CD14-positive monocyte (primary cell): ENCODE data around the gene C18orf54. TPM values are rescaled to one million over a fixed set of nuclear protein-coding genes. Genes with fewer than 3 reads are reported as not detected.
"Not testable (repeated sequence)": the region's sequence is repeated elsewhere in the genome, so short reads cannot be mapped to it uniquely, and the experiment has no call there.

Experiments used
- DNase-seq, 3 donors: peaks; one replicate each; pipeline ENCODE4 v3.0.0-alpha.2; 2011 to 2022
- H2AFZ ChIP-seq: 2 replicates; pipeline ENCODE4 v1.6.0; 2012; ENCODE audit warnings: mild to moderate bottlenecking, low read depth, low read length, inconsistent platforms; ENCODE audit not compliant: insufficient read depth, poor library complexity, severe bottlenecking
- H3K27ac ChIP-seq, 2 donors: 1 replicate in 1 of 2; 2 replicates in 1 of 2; pipeline ENCODE4 v1.5.1; 2012 to 2013; ENCODE audit warnings: low read length in 2 of 2, control low read depth in 1 of 2, inconsistent platforms in 1 of 2, low read depth in 1 of 2, mild to moderate bottlenecking in 1 of 2
- H3K27me3 ChIP-seq, 2 donors: one replicate each; pipeline versions ENCODE4 v1.6.0 to v1.6.1; 2011 to 2013; ENCODE audit warnings: low read length in 2 of 2; ENCODE audit not compliant: control insufficient read depth in 2 of 2, insufficient read depth in 2 of 2
- H3K36me3 ChIP-seq, 2 donors: replicated peaks in 1 of 2; 1 replicate in 1 of 2; 2 replicates in 1 of 2; pipeline versions ENCODE4 v1.5.1 to v1.6.1; 2012 to 2013; ENCODE audit warnings: low read length in 2 of 2, control low read depth in 1 of 2, inconsistent platforms in 1 of 2, mild to moderate bottlenecking in 1 of 2; ENCODE audit not compliant: insufficient read depth in 2 of 2, control insufficient read depth in 1 of 2
- H3K4me1 ChIP-seq, 2 donors: 1 replicate in 1 of 2; 2 replicates in 1 of 2; pipeline versions ENCODE4 v1.5.1 to v1.6.1; 2012 to 2013; ENCODE audit warnings: low read length in 2 of 2, control low read depth in 1 of 2, inconsistent platforms in 1 of 2, mild to moderate bottlenecking in 1 of 2, moderate library complexity in 1 of 2; ENCODE audit not compliant: insufficient read depth in 2 of 2, control insufficient read depth in 1 of 2
- H3K4me2 ChIP-seq: replicated peaks from 2 replicates; pipeline ENCODE3; 2012; ENCODE audit warnings: low read length, moderate library complexity, mild to moderate bottlenecking; ENCODE audit not compliant: poor library complexity, severe bottlenecking; ENCODE audit errors: extremely low read depth
- H3K4me3 ChIP-seq, 3 experiments: fragments of 200-600 bp in 1 of 3; sonication (generic) in 1 of 3; replicated peaks in 1 of 3; 1 replicate in 2 of 3; 2 replicates in 1 of 3; pipeline ENCODE4 v1.5.1; 2011 to 2013; ENCODE audit warnings: low read length in 3 of 3, mild to moderate bottlenecking in 3 of 3, control low read depth in 2 of 3, low read depth in 2 of 3, inconsistent platforms in 1 of 3, moderate library complexity in 1 of 3
- H3K79me2 ChIP-seq: 2 replicates; pipeline ENCODE4 v1.6.0; 2012; ENCODE audit warnings: mild to moderate bottlenecking, control low read depth, inconsistent platforms, low read length, moderate library complexity; ENCODE audit not compliant: insufficient read depth
- H3K9ac ChIP-seq: 2 replicates; pipeline ENCODE4 v1.6.0; 2017; ENCODE audit warnings: low read length, mild to moderate bottlenecking; ENCODE audit not compliant: insufficient read depth, poor library complexity, severe bottlenecking
- H3K9me3 ChIP-seq, 2 donors: replicated peaks in 1 of 2; 1 replicate in 1 of 2; 2 replicates in 1 of 2; pipeline versions ENCODE4 v1.5.1 to v1.6.1; 2012 to 2013; ENCODE audit warnings: low read length in 2 of 2, control low read depth in 1 of 2; ENCODE audit not compliant: control insufficient read depth in 1 of 2, insufficient read depth in 1 of 2
- H4K20me1 ChIP-seq: 2 replicates; pipeline ENCODE4 v1.6.0; 2012; ENCODE audit warnings: mild to moderate bottlenecking, low read length, control low read depth, moderate library complexity; ENCODE audit not compliant: insufficient read depth
- H3K27ac Mint-ChIP-seq, 7 donors: one replicate each; pipeline ENCODE4 v1.8.0; 2020; ENCODE audit warnings: mild to moderate bottlenecking in 7 of 7, mixed read lengths in 7 of 7, moderate library complexity in 6 of 7, inconsistent platforms in 2 of 7
- H3K27me3 Mint-ChIP-seq, 3 donors: one replicate each; pipeline ENCODE4 v1.8.0; 2021 to 2022; ENCODE audit warnings: low read depth in 3 of 3, mild to moderate bottlenecking in 3 of 3, mixed read lengths in 3 of 3, moderate library complexity in 3 of 3, inconsistent platforms in 1 of 3
- H3K36me3 Mint-ChIP-seq, 2 donors: one replicate each; pipeline ENCODE4 v1.8.0; 2020; ENCODE audit warnings: mixed read lengths in 2 of 2, inconsistent platforms in 1 of 2, mild to moderate bottlenecking in 1 of 2
- H3K4me1 Mint-ChIP-seq: one replicate; pipeline ENCODE4 v1.8.0; 2020; ENCODE audit warnings: mild to moderate bottlenecking, mixed read lengths
- H3K4me3 Mint-ChIP-seq, 2 donors: one replicate each; pipeline ENCODE4 v1.8.0; 2020; ENCODE audit warnings: mild to moderate bottlenecking in 2 of 2, mixed read lengths in 2 of 2, moderate library complexity in 1 of 2
- H3K9me3 Mint-ChIP-seq, 7 donors: one replicate each; pipeline ENCODE4 v1.8.0; 2020 to 2022; ENCODE audit warnings: mixed read lengths in 7 of 7, mild to moderate bottlenecking in 6 of 7, moderate library complexity in 6 of 7, inconsistent platforms in 2 of 7
- CTCF ChIP-seq: fragments of 200-600 bp; IDR thresholded peaks from one replicate; pipeline ENCODE4 v1.8.0; 2022; ENCODE audit warnings: antibody characterized with exemption, mild to moderate bottlenecking
- WGBS: methylation state at CpG from one replicate; pipeline ENCODE4 v1.1.5; 2013; ENCODE audit warnings: missing lambda C conversion rate; ENCODE audit not compliant: insufficient coverage; 5-methylcytosine and 5-hydroxymethylcytosine counted together
- intact Hi-C, 2 donors: fragments of 100-400 bp; cut with micrococcal nuclease; formaldehyde crosslinking; loops; one replicate each; pipeline versions ENCODE4 v1.15.0 to v1.15.1; 2023
- polyA minus RNA-seq: library from RNA; depleted of rRNA, polyadenylated mRNA; stranded (reverse); fragments of >200 nt; gene quantifications from 2 replicates; pipeline ENCODE4 v1.2.3, GENCODE V29; 2012
- polyA plus RNA-seq, 3 donors: library from polyadenylated mRNA; depleted of rRNA in 1 of 3; unstranded in 2 of 3; stranded (reverse) in 1 of 3; fragments of 300-500 nt in 2 of 3; fragments of >200 nt in 1 of 3; fragmentation: Illumina TruSeq in 2 of 3; gene quantifications; 1 replicate in 2 of 3; 2 replicates in 1 of 3; pipeline ENCODE4 v1.2.3, GENCODE V29; 2012 to 2021
- total RNA-seq, 12 experiments: library from RNA in 1 of 12; stranded (reverse) in 1 of 12; fragments of 120-200 nt in 1 of 12; gene quantifications; one replicate each; pipeline ENCODE4 v1.2.4 and lab custom pipeline; 2013 to 2026; ENCODE audit warnings: mixed read lengths in 6 of 12, inconsistent platforms in 1 of 12

The C18orf54 gene
- 0.94 TPM for total RNA-seq (2013)
- under 1 TPM; 0.14 to 0.38 (median 0.29) TPM for polyA plus RNA-seq
- polyA minus RNA-seq, result 0.40 and 0.42 TPM in 2 replicates
- total RNA-seq (lab: John Stamatoyannopoulos, UW), result 0.25 to 10.5 (median 1.5) reads per million in 11 experiments

GRCh38 chr18:54357660-54358494 lies at the start of gene C18orf54, which contains the start of gene STARD6:
TSS of gene C18orf54 (plus strand) at chr18:54357906. CDS start at chr18:54360573, 2,667 bp downstream.
TSS of gene STARD6 (minus strand) at chr18:54357858. CDS start at chr18:54354573, 3,285 bp downstream.
- peak within 1 kb of the TSS; percentile 83 to 98 (median 95) for H3K27ac Mint-ChIP-seq
- H4K20me1 ChIP-seq, result no peaks in the 10 kb centered on the region
- H3K4me3 Mint-ChIP-seq, result peak within 1 kb of the TSS; percentile 98 to 100
- intact Hi-C loops, result loop anchor here (5.0 to 10.0 kb wide), 3 partner anchors 83 to 136 kb away; partner anchors contain the start of gene MBD2 (in 2 of the 2)
- H3K27ac ChIP-seq, result peak within 1 kb of the TSS; percentile 56 to 84
- under 1% methylated on average over 52 of the region's 62 CpGs for WGBS
- peak; percentile 85 to 91 (median 89) for DNase-seq
- peak; percentile 46 for TF ChIP-seq CTCF
- peaks cover 3 to 7% of the 10 kb centered on the region in 2 donors for H3K36me3 ChIP-seq
- H3K36me3 Mint-ChIP-seq, result peaks cover 6 to 10% of the 10 kb centered on the region in 2 donors
- H3K4me2 ChIP-seq, result peak within 1 kb of the TSS; percentile 95
- H2AFZ ChIP-seq, result peak within 1 kb of the TSS; percentile 99
- peaks cover 14% of the 10 kb centered on the region for H3K79me2 ChIP-seq
- peak within 1 kb of the TSS; percentile 66 to 97 (median 86) for H3K4me3 ChIP-seq
- peaks cover 2 to 5% (median 4%) of the 10 kb centered on the region in 3 donors for H3K27me3 Mint-ChIP-seq
- H3K27me3 ChIP-seq, result peaks cover 0 to 3% of the 10 kb centered on the region in 2 donors
- H3K9me3 Mint-ChIP-seq, result no peaks in the 10 kb centered on the region
- H3K9ac ChIP-seq, result peak within 1 kb of the TSS; percentile 80
- peaks cover 9 to 17% of the 10 kb centered on the region in 2 donors for H3K4me1 ChIP-seq
- H3K4me1 Mint-ChIP-seq, result peaks cover 14% of the 10 kb centered on the region
- H3K9me3 ChIP-seq, result no peaks in the 10 kb centered on the region

DNA sequence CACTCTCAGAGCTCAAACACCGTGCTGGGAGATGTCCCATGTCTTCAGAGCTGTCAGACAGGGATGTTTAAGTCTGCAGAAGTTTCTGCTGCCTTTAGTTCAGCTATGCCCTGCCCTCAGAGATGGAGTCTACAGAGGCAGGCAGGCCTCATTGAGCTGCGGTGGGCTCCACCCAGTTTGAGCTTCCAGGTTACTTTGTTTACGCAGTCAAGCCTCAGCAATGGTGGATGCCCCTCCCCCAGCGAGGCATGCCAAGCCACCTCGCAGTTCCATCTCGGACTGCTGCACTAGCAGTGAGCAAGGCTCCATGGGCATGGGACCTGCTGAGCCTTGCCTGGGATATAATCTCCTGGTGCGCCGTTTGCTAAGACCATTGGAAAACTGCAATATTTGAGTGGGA lies 48.1 kb upstream of the C18orf54 start:
- H3K4me3 ChIP-seq, H3K27ac ChIP-seq, H3K4me3 Mint-ChIP-seq, DNase-seq, H3K36me3 Mint-ChIP-seq, H3K27me3 Mint-ChIP-seq, H3K79me2 ChIP-seq, H4K20me1 ChIP-seq, H3K4me2 ChIP-seq, H3K27ac Mint-ChIP-seq, intact Hi-C loops, H3K36me3 ChIP-seq, H3K9ac ChIP-seq, H3K27me3 ChIP-seq, H3K4me1 ChIP-seq, H3K4me1 Mint-ChIP-seq, H3K9me3 ChIP-seq, H2AFZ ChIP-seq: not testable (repeated sequence)
- 97% methylated on average over 6 of the region's 8 CpGs for WGBS
- peaks cover 3 to 15% (median 5%) of the 10 kb centered on the region in 7 donors for H3K9me3 Mint-ChIP-seq
